Left kidney (tissue), 2 donors: Measurements from ENCODE around the gene ZC3H11A. TPM values are rescaled to one million over a fixed set of nuclear protein-coding genes. Genes with fewer than 3 reads are reported as not detected.

ENCODE experiments used
- DNase-seq: peaks from one replicate; pipeline ENCODE4 v3.0.0-alpha.2; 2013
- polyA plus RNA-seq: library from polyadenylated mRNA; unstranded; fragments of 120-200 nt; gene quantifications from one replicate; pipeline ENCODE4 v1.2.1, GENCODE V29; 2013; ENCODE audit not compliant: insufficient read length

Gene ZC3H11A
- polyA plus RNA-seq, 1 donor, result 175 TPM

DNA sequence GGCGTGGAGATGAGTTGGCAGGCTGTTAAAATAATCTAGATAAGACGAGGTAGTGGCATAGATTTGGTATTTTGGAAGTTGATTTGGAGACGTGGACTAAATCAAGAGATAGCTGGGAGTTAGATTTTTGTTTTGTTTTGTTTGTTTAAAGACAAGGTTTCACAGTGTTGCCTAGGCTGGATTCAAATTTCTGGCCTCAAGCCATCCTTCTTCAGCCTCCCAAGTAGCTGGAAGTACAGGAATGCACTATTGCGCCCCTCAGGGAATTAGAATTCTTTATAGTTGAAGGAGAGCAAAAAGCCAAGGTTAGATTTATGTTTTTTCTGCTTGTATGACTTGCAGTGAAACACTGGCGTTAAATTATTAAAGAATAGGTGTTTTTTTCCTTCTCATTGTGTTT lies 43.7 kb downstream of the ZC3H11A start:
- peak; percentile 43 for DNase-seq

DNA sequence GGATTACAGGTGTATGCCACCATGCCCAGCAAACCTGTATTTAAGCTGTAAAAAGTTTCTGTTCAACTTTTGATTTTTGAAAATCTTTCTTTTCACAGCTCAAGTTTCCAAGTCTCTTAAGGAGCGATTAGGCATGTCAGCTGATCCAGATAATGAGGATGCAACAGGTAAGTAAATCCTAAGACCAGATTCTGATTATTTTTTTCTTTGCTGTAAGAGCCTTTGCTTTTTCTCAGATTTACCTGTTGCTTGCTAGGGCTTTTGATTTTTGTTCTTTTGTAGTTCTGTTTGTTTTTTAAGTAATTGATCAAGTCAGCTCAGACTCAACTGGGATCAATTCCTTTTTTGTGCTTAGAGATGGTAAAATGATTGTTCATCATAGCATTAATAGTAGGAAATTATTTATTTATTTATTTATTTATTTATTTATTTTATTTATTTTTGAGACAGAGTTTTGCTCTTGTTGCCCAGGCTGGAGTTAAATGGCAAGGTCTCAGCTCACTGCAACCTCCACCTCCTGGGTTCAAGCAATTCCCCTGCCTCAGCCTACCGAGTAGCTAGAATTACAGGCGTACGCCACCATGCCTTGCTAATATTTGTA lies 44.9 kb downstream of the ZC3H11A start:
- no peak for DNase-seq

DNA sequence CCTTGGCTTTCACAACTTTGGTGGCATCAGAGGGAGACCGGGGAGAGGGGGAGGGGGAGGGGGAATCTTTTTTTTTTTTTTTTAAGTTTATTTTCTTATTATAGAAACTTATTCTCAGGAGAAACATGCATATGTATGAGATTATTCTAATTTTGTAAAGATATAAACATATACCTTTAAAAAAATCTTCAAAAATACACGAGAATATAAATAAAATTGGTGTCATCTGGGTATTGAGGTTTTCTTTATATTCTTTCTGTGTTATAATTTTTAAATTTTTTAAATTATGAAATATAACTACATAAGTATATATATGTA lies 47.1 kb downstream of the ZC3H11A start:
- DNase-seq, result no peak

DNA sequence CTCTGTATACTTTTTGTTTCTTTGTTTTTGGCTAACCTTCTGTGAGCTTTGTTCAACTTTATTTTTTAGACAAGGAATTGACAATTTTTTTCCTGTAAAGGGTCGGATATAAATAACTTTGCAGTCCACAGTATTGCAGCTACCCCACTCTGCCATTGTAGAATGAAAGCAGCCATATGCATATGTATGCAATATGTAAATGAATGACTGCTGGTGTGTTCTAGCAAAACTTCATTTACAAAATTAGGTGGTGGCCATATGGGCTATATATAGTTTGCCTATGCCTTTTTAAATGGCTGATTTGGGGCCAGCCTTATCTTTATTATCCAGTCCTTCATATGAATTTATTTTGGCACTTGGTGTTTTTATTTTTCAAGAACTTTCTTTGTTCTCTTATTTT lies 48.0 kb downstream of the ZC3H11A start:
- DNase-seq, result no peak

Other genes starting within 250 kb of the ZC3H11A start
- gene ATP2B4, start 168.8 kb upstream of the ZC3H11A start, polyA plus RNA-seq, result 72.3 TPM
- 0.27 TPM for gene LAX1, start 30.4 kb upstream of the ZC3H11A start, polyA plus RNA-seq
- 17.1 TPM for gene ZBED6, start within 50 bp of the ZC3H11A start, polyA plus RNA-seq
- 275 TPM for gene SNRPE, start 66.0 kb downstream of the ZC3H11A start, polyA plus RNA-seq